DOHH2 (cell line): ENCODE measurements around the gene LRTM2.

Experiments
- H3F3A ChIP-seq: fragments of 200-600 bp; sonication (generic), shearing (Covaris generic); 2 replicates; pipeline ENCODE4 v1.6.0; 2016; ENCODE audit warnings: antibody characterized with exemption, mild to moderate bottlenecking; ENCODE audit not compliant: control insufficient read depth, insufficient read depth
- H3K27ac ChIP-seq: fragments of 200-600 bp; sonication (generic); 2 replicates; pipeline ENCODE4 v1.5.1; 2014; ENCODE audit warnings: low read depth, mild to moderate bottlenecking, low read length, moderate library complexity
- H3K27me3 ChIP-seq: fragments of 200-600 bp; sonication (generic); 2 replicates; pipeline ENCODE4 v1.6.1; 2014; ENCODE audit warnings: mild to moderate bottlenecking, low read length, mixed read lengths; ENCODE audit not compliant: control insufficient read depth
- H3K36me3 ChIP-seq: fragments of 200-600 bp; sonication (generic); 2 replicates; pipeline ENCODE4 v1.6.1; 2014; ENCODE audit warnings: mild to moderate bottlenecking, low read length, moderate library complexity, mixed read lengths; ENCODE audit not compliant: control insufficient read depth
- H3K4me1 ChIP-seq: fragments of 200-600 bp; sonication (generic); 2 replicates; pipeline ENCODE4 v1.6.1; 2014; ENCODE audit warnings: mild to moderate bottlenecking, low read length, mixed read lengths; ENCODE audit not compliant: control insufficient read depth
- H3K4me2 ChIP-seq: fragments of 200-600 bp; sonication (generic); 2 replicates; pipeline ENCODE4 v1.6.0; 2014; ENCODE audit warnings: mild to moderate bottlenecking, low read length, moderate library complexity
- H3K4me3 ChIP-seq: fragments of 200-600 bp; sonication (generic); 2 replicates; pipeline ENCODE4 v1.5.1; 2014; ENCODE audit warnings: mild to moderate bottlenecking, low read length, mixed read lengths
- H3K79me2 ChIP-seq: fragments of 200-600 bp; sonication (generic); 2 replicates; pipeline ENCODE4 v1.6.1; 2014; ENCODE audit warnings: mild to moderate bottlenecking, low read length, mixed read lengths; ENCODE audit not compliant: control insufficient read depth
- H3K9me2 ChIP-seq: fragments of 200-600 bp; sonication (generic); replicated peaks from 2 replicates; pipeline ENCODE4 v1.6.1; 2014; ENCODE audit warnings: mild to moderate bottlenecking, low read length, mixed read lengths; ENCODE audit not compliant: control insufficient read depth
- H3K9me3 ChIP-seq: fragments of 200-600 bp; sonication (generic); 2 replicates; pipeline ENCODE4 v1.6.1; 2014; ENCODE audit warnings: antibody characterized with exemption, low read length, mixed read lengths; ENCODE audit not compliant: control insufficient read depth, insufficient read depth
- H4K20me1 ChIP-seq: fragments of 200-600 bp; sonication (generic); 2 replicates; pipeline ENCODE4 v1.6.0; 2014; ENCODE audit warnings: low read depth, mild to moderate bottlenecking, antibody characterized with exemption, low read length, moderate library complexity; ENCODE audit not compliant: control insufficient read depth, insufficient read depth
- EZH2phosphoT487 ChIP-seq: fragments of 200-600 bp; sonication (generic); IDR thresholded peaks from 2 replicates; pipeline ENCODE4 v1.6.1; 2017; ENCODE audit warnings: borderline replicate concordance, mild to moderate bottlenecking, antibody characterized with exemption, low read length, moderate library complexity, mixed read lengths
- TF ChIP-seq, protein P1 (sequence below): fragments of 200-600 bp; sonication (generic); IDR thresholded peaks from one replicate; pipeline ENCODE4 v1.5.1; 2014; ENCODE audit warnings: antibody characterized with exemption, mild to moderate bottlenecking, low read depth, low read length; ENCODE audit not compliant: poor library complexity, severe bottlenecking

Gene LRTM2

GRCh38 chr12:1845886-1846285 is 25.5 kb downstream of the LRTM2 start:
- Histone ChIP-seq H3K36me3 (no peaks in the 10 kb centered on the region), H3K4me3 (no peak overlapping the region), H3K9me3 (no peaks in the 10 kb centered on the region), H3K4me2 (no peak overlapping the region), H3K27me3 (peaks cover 17% of the 10 kb centered on the region; the same call in 1 of the 2 replicates), H3K9me2 (no peaks in the 10 kb centered on the region), H4K20me1 (no peaks in the 10 kb centered on the region), H3K4me1 (peaks cover 8% of the 10 kb centered on the region), H3F3A (no peaks in the 10 kb centered on the region), H3K27ac (no peak overlapping the region), H3K79me2 (no peaks in the 10 kb centered on the region)
- TF ChIP-seq, protein P1, sequence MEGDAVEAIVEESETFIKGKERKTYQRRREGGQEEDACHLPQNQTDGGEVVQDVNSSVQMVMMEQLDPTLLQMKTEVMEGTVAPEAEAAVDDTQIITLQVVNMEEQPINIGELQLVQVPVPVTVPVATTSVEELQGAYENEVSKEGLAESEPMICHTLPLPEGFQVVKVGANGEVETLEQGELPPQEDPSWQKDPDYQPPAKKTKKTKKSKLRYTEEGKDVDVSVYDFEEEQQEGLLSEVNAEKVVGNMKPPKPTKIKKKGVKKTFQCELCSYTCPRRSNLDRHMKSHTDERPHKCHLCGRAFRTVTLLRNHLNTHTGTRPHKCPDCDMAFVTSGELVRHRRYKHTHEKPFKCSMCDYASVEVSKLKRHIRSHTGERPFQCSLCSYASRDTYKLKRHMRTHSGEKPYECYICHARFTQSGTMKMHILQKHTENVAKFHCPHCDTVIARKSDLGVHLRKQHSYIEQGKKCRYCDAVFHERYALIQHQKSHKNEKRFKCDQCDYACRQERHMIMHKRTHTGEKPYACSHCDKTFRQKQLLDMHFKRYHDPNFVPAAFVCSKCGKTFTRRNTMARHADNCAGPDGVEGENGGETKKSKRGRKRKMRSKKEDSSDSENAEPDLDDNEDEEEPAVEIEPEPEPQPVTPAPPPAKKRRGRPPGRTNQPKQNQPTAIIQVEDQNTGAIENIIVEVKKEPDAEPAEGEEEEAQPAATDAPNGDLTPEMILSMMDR = no peak
- no peak for TF ChIP-seq EZH2phosphoT487

GRCh38 chr12:1846421-1847405 is 26.3 kb downstream of the LRTM2 start:
- no peaks in the 10 kb centered on the region for H3K36me3 ChIP-seq
- peaks cover 17% of the 10 kb centered on the region; the same call in 1 of the 2 replicates for H3K27me3 ChIP-seq
- H3K4me3 ChIP-seq = no peak overlapping the region
- no peaks in the 10 kb centered on the region for H3K79me2 ChIP-seq
- H3F3A ChIP-seq = no peaks in the 10 kb centered on the region
- no peaks in the 10 kb centered on the region for H3K9me3 ChIP-seq
- no peak overlapping the region for H3K4me2 ChIP-seq
- H3K27ac ChIP-seq = no peak overlapping the region
- no peaks in the 10 kb centered on the region for H4K20me1 ChIP-seq
- peaks cover 8% of the 10 kb centered on the region for H3K4me1 ChIP-seq
- no peak for TF ChIP-seq EZH2phosphoT487
- TF ChIP-seq, protein P1 = no peak
- no peaks in the 10 kb centered on the region for H3K9me2 ChIP-seq

DNA sequence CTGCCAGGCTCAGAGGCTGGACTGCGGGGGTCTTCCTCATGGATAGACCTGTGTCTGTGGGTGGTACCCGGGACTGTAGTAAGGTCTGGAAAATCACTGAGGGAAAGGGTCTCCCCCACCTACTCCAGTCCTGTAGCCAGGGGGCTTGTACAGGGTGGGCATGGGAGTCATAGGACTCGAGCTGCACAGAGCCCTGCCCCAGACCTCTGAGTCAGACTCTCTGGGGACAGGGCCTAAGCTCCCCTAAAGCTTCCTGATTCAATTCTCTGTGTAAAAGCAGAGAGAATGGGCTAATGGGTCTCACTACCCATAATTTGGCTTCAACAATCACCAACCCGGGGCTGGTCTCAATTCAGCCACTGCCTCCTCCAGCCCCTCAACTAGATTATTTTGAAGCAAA is 27.0 kb downstream of the LRTM2 start:
- Histone ChIP-seq H3K9me2 (no peaks in the 10 kb centered on the region), H3K79me2 (no peaks in the 10 kb centered on the region), H3K27me3 (peaks cover 17% of the 10 kb centered on the region; the same call in 1 of the 2 replicates), H3K27ac (no peak overlapping the region), H4K20me1 (no peaks in the 10 kb centered on the region), H3K4me2 (no peak overlapping the region), H3K9me3 (no peaks in the 10 kb centered on the region), H3K4me1 (peaks cover 4% of the 10 kb centered on the region), H3K4me3 (no peak overlapping the region), H3F3A (no peaks in the 10 kb centered on the region), H3K36me3 (no peaks in the 10 kb centered on the region)
- TF ChIP-seq, protein P1 = no peak
- no peak for TF ChIP-seq EZH2phosphoT487
